HG03066 (cell line): ENCODE data around the gene NLRP1.
"Not testable (repeated sequence)": the region's sequence is repeated elsewhere in the genome, so short reads cannot be mapped to it uniquely, and the experiment has no call there.

Experiments
- ATAC-seq: cut with Tn5 transposase; IDR thresholded peaks from one replicate; pipeline ENCODE4 v1.9.1; 2021; ENCODE audit warnings: low read depth; ENCODE audit not compliant: unreplicated experiment

Gene NLRP1

GRCh38 chr17:5588584-5588983 lies 4.3 kb upstream of the NLRP1 start:
- no peak for ATAC-seq

GRCh38 chr17:5587438-5588032 lies 3.2 kb upstream of the NLRP1 start:
- no peak for ATAC-seq

- ATAC-seq, result no peak
These were observed 1.7 kb upstream of the NLRP1 start for GRCh38 chr17:5585836-5586521.

- ATAC-seq, result no peak
These were observed 1.0 kb upstream of the NLRP1 start for GRCh38 chr17:5585287-5585794.

- peak; percentile 16 for ATAC-seq
These were observed 605 bp downstream of the NLRP1 start for GRCh38 chr17:5583426-5584382.

GRCh38 chr17:5582209-5583185 lies 1.8 kb downstream of the NLRP1 start:
- ATAC-seq, result no peak

- no peak for ATAC-seq
These were observed 2.7 kb downstream of the NLRP1 start for GRCh38 chr17:5581655-5582054.

- no peak for ATAC-seq
These were observed 3.3 kb downstream of the NLRP1 start for GRCh38 chr17:5580969-5581368.

- ATAC-seq, result no peak
These were observed 3.9 kb downstream of the NLRP1 start for GRCh38 chr17:5580367-5580766.

- ATAC-seq, result not testable (repeated sequence)
These were observed 5.5 kb downstream of the NLRP1 start for GRCh38 chr17:5578768-5579167.

GRCh38 chr17:5573017-5573416 lies 11.3 kb downstream of the NLRP1 start:
- not testable (repeated sequence) for ATAC-seq

GRCh38 chr17:5571281-5571680 lies 13.0 kb downstream of the NLRP1 start:
- no peak for ATAC-seq

GRCh38 chr17:5565808-5566207 lies 18.5 kb downstream of the NLRP1 start:
- ATAC-seq, result no peak

- ATAC-seq, result no peak
These were observed 20.9 kb downstream of the NLRP1 start for GRCh38 chr17:5563456-5563855.

- no peak for ATAC-seq
These were observed 21.5 kb downstream of the NLRP1 start for GRCh38 chr17:5562661-5563360.

- no peak for ATAC-seq
These were observed 22.4 kb downstream of the NLRP1 start for GRCh38 chr17:5561736-5562571.

- no peak for ATAC-seq
These were observed 23.8 kb downstream of the NLRP1 start for GRCh38 chr17:5560361-5560988.
